Omental fat pad (tissue), 4 donors: ENCODE results near the gene ST6GALNAC4. TPM values are rescaled to one million over a fixed set of nuclear protein-coding genes. Genes with fewer than 3 reads are reported as not detected.
A peak's percentile ranks its signal among the peaks of the same experiment; 100 is the strongest.

Experiments used
- ATAC-seq: fragments of 150-250 bp; one replicate; pipeline ENCODE4 v1.9.1; 2016; ENCODE audit warnings: mild to moderate bottlenecking, moderate library complexity; ENCODE audit not compliant: low FRiP score
- DNase-seq: peaks from one replicate; pipeline ENCODE4 v3.0.0-alpha.2; 2019; ENCODE audit warnings: low spot score
- total RNA-seq, 4 donors: library from RNA; depleted of rRNA; stranded (reverse); fragments of >200 nt; gene quantifications; one replicate each; pipeline ENCODE4 v1.1.0, GENCODE V29; 2016
- TF ChIP-seq, protein P1 (sequence below), 3 donors: fragments of 450-650 bp; IDR thresholded peaks; one replicate each; pipeline ENCODE4 v1.5.1; 2016 to 2017; ENCODE audit warnings: antibody characterized with exemption in 3 of 3, mild to moderate bottlenecking in 3 of 3, moderate library complexity in 2 of 3

The ST6GALNAC4 gene
- total RNA-seq, 4 donors from 2014 or later = 26.6 to 78.5 (median 45.0) TPM

DNA sequence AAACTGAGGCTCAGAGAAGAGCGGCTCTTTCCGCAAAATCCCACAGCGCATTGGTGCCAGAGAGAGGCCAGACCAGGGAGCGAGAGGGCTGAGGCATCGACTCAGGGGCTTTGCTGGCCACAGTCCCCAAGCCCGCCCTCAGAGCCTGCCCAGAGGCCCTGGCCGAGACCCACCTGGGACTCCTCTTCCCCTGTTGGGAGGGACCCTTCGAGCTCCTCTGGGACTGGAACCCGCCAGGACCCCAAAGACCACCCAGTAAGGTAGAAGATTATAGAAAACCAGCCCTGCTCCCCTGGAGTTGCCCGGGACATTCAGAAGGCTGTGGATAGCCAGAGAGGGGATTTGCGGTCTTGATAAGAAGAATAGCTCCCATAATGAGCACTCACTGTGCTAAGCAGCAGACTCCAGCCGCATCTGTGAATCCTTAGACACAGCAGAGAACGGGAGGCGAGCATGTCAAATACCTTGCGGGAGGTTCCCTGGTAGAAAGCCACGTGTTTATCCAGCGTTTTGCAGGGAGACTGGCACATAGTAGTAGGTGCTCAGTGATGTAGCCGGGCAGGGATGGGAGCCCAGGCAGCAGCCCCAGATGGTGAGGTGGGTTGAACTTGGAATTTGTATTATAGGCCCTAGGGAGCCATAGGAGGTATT is 38.7 kb downstream of the ST6GALNAC4 start:
- TF ChIP-seq, protein P1, sequence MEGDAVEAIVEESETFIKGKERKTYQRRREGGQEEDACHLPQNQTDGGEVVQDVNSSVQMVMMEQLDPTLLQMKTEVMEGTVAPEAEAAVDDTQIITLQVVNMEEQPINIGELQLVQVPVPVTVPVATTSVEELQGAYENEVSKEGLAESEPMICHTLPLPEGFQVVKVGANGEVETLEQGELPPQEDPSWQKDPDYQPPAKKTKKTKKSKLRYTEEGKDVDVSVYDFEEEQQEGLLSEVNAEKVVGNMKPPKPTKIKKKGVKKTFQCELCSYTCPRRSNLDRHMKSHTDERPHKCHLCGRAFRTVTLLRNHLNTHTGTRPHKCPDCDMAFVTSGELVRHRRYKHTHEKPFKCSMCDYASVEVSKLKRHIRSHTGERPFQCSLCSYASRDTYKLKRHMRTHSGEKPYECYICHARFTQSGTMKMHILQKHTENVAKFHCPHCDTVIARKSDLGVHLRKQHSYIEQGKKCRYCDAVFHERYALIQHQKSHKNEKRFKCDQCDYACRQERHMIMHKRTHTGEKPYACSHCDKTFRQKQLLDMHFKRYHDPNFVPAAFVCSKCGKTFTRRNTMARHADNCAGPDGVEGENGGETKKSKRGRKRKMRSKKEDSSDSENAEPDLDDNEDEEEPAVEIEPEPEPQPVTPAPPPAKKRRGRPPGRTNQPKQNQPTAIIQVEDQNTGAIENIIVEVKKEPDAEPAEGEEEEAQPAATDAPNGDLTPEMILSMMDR (IDR thresholded peaks at IDR 0.05) = no peak
- DNase-seq (no peak), ATAC-seq (no peak)

DNA sequence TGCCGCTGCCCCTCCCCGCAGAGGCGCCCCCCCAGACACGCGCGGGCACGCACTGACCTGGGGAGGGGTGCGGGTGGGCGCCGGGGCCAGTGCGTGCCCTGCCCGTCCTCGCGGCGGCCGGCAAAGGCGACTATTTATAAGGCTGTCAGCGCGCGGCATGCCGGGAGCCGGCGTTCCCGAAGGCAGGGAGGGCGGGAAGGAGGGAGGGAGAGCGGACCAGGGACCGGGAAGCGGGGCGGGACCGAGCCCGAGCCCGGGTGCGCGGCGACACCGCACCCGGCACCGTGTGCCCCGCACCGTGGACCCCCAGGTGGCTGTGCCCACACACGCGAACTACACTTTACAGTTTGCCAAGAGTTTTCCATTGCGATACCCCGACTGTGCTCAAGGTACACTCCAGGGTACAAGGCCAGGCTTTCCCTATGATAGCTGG is 39.3 kb downstream of the ST6GALNAC4 start, which contains the start of gene AK1:
AK1 (minus strand) TSS at position 110 of the 433 bp plus-strand sequence. CDS start 3,058 bp downstream, outside the sequence.
- DNase-seq (no peak), ATAC-seq (peak; percentile 55)
- TF ChIP-seq, protein P1 (IDR thresholded peaks at IDR 0.05) = no peak

GRCh38 chr9:127876764-127877562 is 39.9 kb downstream of the ST6GALNAC4 start:
- ATAC-seq = peak; percentile 13
- no peak for DNase-seq
- TF ChIP-seq, protein P1 (IDR thresholded peaks at IDR 0.05) = no peak

- DNase-seq = no peak
- TF ChIP-seq, protein P1 (IDR thresholded peaks at IDR 0.05) = no peak
- ATAC-seq = no peak
Observed at GRCh38 chr9:127876026-127876763, 40.6 kb downstream of the ST6GALNAC4 start.

GRCh38 chr9:127875306-127875966 is 41.4 kb downstream of the ST6GALNAC4 start:
- DNase-seq = no peak
- no peak for ATAC-seq
- TF ChIP-seq, protein P1 (IDR thresholded peaks at IDR 0.05) = no peak
